ENCODE results near the gene MOB2.
"Not testable (repeated sequence)": the region's sequence is repeated elsewhere in the genome, so short reads cannot be mapped to it uniquely, and the experiment has no call there.

DNA sequence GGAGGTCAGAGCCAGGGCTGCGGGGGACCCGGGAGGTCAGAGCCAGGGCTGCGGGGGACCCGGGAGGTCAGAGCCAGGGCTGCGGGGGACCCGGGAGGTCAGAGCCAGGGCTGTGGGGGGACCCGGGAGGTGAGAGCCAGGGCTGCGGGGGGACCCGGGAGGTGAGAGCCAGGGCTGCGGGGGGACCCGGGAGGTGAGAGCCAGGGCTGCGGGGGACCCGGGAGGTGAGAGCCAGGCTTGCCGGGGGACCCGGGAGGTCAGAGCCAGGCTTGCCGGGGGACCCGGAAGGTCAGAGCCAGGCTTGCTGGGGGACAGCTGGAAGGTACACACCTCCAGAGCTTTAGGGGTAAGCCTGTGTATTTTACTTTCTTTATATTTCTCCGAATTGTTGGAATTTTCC, 23.8 kb upstream of the MOB2 start:
- TF ChIP-seq, protein P1, sequence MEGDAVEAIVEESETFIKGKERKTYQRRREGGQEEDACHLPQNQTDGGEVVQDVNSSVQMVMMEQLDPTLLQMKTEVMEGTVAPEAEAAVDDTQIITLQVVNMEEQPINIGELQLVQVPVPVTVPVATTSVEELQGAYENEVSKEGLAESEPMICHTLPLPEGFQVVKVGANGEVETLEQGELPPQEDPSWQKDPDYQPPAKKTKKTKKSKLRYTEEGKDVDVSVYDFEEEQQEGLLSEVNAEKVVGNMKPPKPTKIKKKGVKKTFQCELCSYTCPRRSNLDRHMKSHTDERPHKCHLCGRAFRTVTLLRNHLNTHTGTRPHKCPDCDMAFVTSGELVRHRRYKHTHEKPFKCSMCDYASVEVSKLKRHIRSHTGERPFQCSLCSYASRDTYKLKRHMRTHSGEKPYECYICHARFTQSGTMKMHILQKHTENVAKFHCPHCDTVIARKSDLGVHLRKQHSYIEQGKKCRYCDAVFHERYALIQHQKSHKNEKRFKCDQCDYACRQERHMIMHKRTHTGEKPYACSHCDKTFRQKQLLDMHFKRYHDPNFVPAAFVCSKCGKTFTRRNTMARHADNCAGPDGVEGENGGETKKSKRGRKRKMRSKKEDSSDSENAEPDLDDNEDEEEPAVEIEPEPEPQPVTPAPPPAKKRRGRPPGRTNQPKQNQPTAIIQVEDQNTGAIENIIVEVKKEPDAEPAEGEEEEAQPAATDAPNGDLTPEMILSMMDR (IDR thresholded peaks at IDR 0.05) = not testable (repeated sequence)
- TF ChIP-seq POLR2A (IDR thresholded peaks at IDR 0.05) = not testable (repeated sequence)
